ENCODE results near the gene FERMT2.
"Not testable (repeated sequence)": the region's sequence is repeated elsewhere in the genome, so short reads cannot be mapped to it uniquely, and the experiment has no call there.

The FERMT2 gene

DNA sequence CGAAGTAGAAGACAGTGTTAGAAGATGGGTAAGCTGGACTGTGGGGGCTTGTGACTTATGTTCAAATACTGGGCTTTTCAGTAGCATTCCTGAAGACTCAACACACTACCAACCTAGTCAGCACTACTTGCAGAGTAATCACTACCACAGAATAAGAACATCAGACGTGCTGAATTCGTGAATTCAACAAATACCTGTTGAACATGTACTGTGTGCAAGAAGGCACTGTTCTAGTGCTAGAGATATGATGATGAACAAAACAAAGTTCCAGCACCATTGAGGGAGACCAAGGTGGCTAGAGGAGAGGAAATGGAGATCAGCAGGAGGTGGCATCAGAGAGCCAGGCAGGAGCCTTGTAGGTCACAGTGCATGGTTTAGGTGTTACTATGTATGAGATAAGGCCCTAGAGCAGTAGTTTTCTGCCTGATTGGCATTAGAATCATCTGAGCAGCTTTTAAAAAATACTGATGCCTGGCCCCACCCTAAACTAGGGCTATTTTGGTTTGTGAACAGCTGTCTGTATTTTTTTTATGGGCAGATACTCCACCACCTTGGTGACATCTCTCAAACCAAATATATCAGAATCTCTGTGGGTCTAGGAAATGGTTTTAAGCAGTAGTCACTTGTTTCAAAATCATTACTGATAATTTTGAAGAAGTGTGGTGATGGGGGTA, 26.8 kb downstream of the FERMT2 start:
- Mint-ChIP-seq H3K4me3 (no peak overlapping the region), H3K9me3 (no peaks in the 10 kb centered on the region), H3K27me3 (ENCODE audit: low read depth) (peaks cover 5% of the 10 kb centered on the region), H3K4me1 (ENCODE audit: low read depth) (peaks cover 8% of the 10 kb centered on the region), H3K36me3 (ENCODE audit: low read depth) (no peaks in the 10 kb centered on the region), H3K27ac (no peak overlapping the region)

- Mint-ChIP-seq H3K27ac (no peak overlapping the region), H3K4me1 (ENCODE audit: low read depth) (peaks cover 16% of the 10 kb centered on the region), H3K4me3 (no peak overlapping the region), H3K9me3 (no peaks in the 10 kb centered on the region), H3K27me3 (ENCODE audit: low read depth) (no peaks in the 10 kb centered on the region), H3K36me3 (ENCODE audit: low read depth) (no peaks in the 10 kb centered on the region)
These were observed 28.2 kb downstream of the FERMT2 start for GRCh38 chr14:52922656-52923055.

- H3K4me3 Mint-ChIP-seq, result no peak overlapping the region
- peaks cover 19% of the 10 kb centered on the region for H3K4me1 Mint-ChIP-seq (ENCODE audit: low read depth)
- no peak overlapping the region for H3K27ac Mint-ChIP-seq
- no peaks in the 10 kb centered on the region for H3K9me3 Mint-ChIP-seq
- no peaks in the 10 kb centered on the region for H3K27me3 Mint-ChIP-seq (ENCODE audit: low read depth)
- no peaks in the 10 kb centered on the region for H3K36me3 Mint-ChIP-seq (ENCODE audit: low read depth)
These were observed 28.8 kb downstream of the FERMT2 start for GRCh38 chr14:52922059-52922458.

GRCh38 chr14:52920411-52920810, 30.4 kb downstream of the FERMT2 start:
- H3K9me3 Mint-ChIP-seq; H3K4me3 Mint-ChIP-seq; H3K27me3 Mint-ChIP-seq (ENCODE audit: low read depth); H3K27ac Mint-ChIP-seq; H3K36me3 Mint-ChIP-seq (ENCODE audit: low read depth): not testable (repeated sequence)
- H3K4me1 Mint-ChIP-seq (ENCODE audit: low read depth), result peaks cover 20% of the 10 kb centered on the region

- H3K36me3 Mint-ChIP-seq (ENCODE audit: low read depth), result no peaks in the 10 kb centered on the region
- no peaks in the 10 kb centered on the region for H3K9me3 Mint-ChIP-seq
- H3K4me1 Mint-ChIP-seq (ENCODE audit: low read depth), result peaks cover 20% of the 10 kb centered on the region
- no peak overlapping the region for H3K4me3 Mint-ChIP-seq
- H3K27me3 Mint-ChIP-seq (ENCODE audit: low read depth), result no peaks in the 10 kb centered on the region
- no peak overlapping the region for H3K27ac Mint-ChIP-seq
These were observed 30.9 kb downstream of the FERMT2 start for GRCh38 chr14:52919971-52920370.

DNA sequence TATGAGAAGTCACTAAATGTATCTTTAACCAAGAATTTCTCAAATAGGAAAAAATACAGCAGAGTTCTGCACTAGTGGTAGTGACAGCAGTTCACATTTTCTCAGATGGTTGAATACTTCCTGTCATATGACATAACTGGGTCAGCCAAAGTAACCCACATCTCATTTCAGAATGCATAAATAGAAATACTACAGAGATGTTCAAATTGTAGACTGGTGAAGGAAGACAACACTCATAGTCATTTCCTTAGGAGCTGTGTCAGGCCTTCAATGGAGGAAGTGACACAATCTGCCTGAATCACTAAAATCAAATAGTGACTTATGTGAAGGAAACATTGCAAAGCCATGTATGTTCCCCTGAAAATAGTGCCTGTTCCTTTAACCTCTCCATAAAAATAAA, 32.4 kb downstream of the FERMT2 start:
- H3K36me3 Mint-ChIP-seq (ENCODE audit: low read depth), result no peaks in the 10 kb centered on the region
- H3K27me3 Mint-ChIP-seq (ENCODE audit: low read depth), result no peaks in the 10 kb centered on the region
- peak overlapping the region; percentile 74 for H3K27ac Mint-ChIP-seq
- H3K4me3 Mint-ChIP-seq, result no peak overlapping the region
- H3K4me1 Mint-ChIP-seq (ENCODE audit: low read depth), result peaks cover 18% of the 10 kb centered on the region
- H3K9me3 Mint-ChIP-seq, result no peaks in the 10 kb centered on the region

- H3K4me3 Mint-ChIP-seq, result peak overlapping the region; percentile 28
- no peaks in the 10 kb centered on the region for H3K27me3 Mint-ChIP-seq (ENCODE audit: low read depth)
- peak overlapping the region; percentile 70 for H3K27ac Mint-ChIP-seq
- H3K36me3 Mint-ChIP-seq (ENCODE audit: low read depth), result no peaks in the 10 kb centered on the region
- peaks cover 18% of the 10 kb centered on the region for H3K4me1 Mint-ChIP-seq (ENCODE audit: low read depth)
- no peaks in the 10 kb centered on the region for H3K9me3 Mint-ChIP-seq
These were observed 33.1 kb downstream of the FERMT2 start for GRCh38 chr14:52917735-52918134.

DNA sequence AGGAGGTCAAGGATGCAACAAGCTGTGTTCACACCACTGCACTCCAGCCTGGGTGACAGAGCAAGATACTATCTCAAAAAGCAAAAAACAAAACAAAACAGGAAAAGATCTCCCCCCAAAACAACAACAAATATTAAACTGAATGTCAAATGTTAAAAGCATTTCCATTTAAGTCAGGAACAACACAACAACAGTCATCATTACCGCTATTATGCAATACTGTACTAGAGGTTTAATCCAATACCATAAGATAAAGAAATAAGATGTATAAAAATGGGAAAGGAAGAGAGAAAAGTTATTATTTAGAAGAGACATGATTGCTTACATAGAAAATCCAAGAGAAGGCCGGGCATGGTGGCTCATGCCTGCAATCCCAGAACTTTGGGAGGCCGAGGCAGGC, 36.6 kb downstream of the FERMT2 start:
- Mint-ChIP-seq H3K4me1 (ENCODE audit: low read depth) (peaks cover 12% of the 10 kb centered on the region), H3K9me3 (no peaks in the 10 kb centered on the region), H3K36me3 (ENCODE audit: low read depth) (no peaks in the 10 kb centered on the region), H3K27me3 (ENCODE audit: low read depth) (no peaks in the 10 kb centered on the region), H3K4me3 (no peak overlapping the region), H3K27ac (no peak overlapping the region)

GRCh38 chr14:52913271-52913670, 37.6 kb downstream of the FERMT2 start:
- no peaks in the 10 kb centered on the region for H3K9me3 Mint-ChIP-seq
- peaks cover 9% of the 10 kb centered on the region for H3K4me1 Mint-ChIP-seq (ENCODE audit: low read depth)
- no peak overlapping the region for H3K27ac Mint-ChIP-seq

GRCh38 chr14:52911904-52912303, 38.9 kb downstream of the FERMT2 start:
- Mint-ChIP-seq H3K27ac (no peak overlapping the region), H3K4me3 (no peak overlapping the region), H3K9me3 (no peaks in the 10 kb centered on the region), H3K27me3 (ENCODE audit: low read depth) (peaks cover 10% of the 10 kb centered on the region), H3K4me1 (ENCODE audit: low read depth) (no peaks in the 10 kb centered on the region), H3K36me3 (ENCODE audit: low read depth) (no peaks in the 10 kb centered on the region)

More at GRCh38 chr14:52913271-52913670, 37.6 kb downstream of the FERMT2 start:
- Mint-ChIP-seq H3K36me3 (ENCODE audit: low read depth) (no peaks in the 10 kb centered on the region), H3K27me3 (ENCODE audit: low read depth) (no peaks in the 10 kb centered on the region), H3K4me3 (no peak overlapping the region)

- Mint-ChIP-seq H3K27ac (no peak overlapping the region), H3K27me3 (ENCODE audit: low read depth) (peaks cover 20% of the 10 kb centered on the region), H3K36me3 (ENCODE audit: low read depth) (no peaks in the 10 kb centered on the region), H3K9me3 (no peaks in the 10 kb centered on the region), H3K4me1 (ENCODE audit: low read depth) (no peaks in the 10 kb centered on the region), H3K4me3 (no peak overlapping the region)
These were observed 40.3 kb downstream of the FERMT2 start for GRCh38 chr14:52910572-52910971.

DNA sequence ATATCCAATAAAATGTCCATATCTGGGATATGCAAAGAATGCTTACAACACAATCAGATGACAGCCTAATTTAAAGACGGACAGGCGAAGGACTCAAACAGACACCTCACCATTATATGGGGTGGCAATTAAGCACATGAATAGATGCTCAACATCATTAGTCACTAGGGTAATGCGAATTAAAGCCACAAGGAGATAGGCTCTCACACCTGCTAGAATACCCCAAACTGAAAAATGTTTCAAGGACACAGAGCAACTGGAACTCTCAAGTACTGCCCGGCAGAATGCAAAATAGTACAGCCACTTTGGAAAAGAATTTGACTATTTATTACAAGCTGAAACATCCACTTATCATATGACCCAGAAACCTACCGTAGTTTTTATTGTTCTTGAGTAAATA, 42.9 kb downstream of the FERMT2 start:
- no peaks in the 10 kb centered on the region for H3K36me3 Mint-ChIP-seq (ENCODE audit: low read depth)
- peaks cover 29% of the 10 kb centered on the region for H3K27me3 Mint-ChIP-seq (ENCODE audit: low read depth)
- H3K27ac Mint-ChIP-seq, result no peak overlapping the region
- no peak overlapping the region for H3K4me3 Mint-ChIP-seq
- H3K9me3 Mint-ChIP-seq, result no peaks in the 10 kb centered on the region
- H3K4me1 Mint-ChIP-seq (ENCODE audit: low read depth), result no peaks in the 10 kb centered on the region

GRCh38 chr14:52906141-52906601, 44.7 kb downstream of the FERMT2 start:
- Mint-ChIP-seq H3K4me3 (no peak overlapping the region), H3K4me1 (ENCODE audit: low read depth) (no peaks in the 10 kb centered on the region), H3K36me3 (ENCODE audit: low read depth) (no peaks in the 10 kb centered on the region), H3K9me3 (no peaks in the 10 kb centered on the region), H3K27me3 (ENCODE audit: low read depth) (peaks cover 29% of the 10 kb centered on the region), H3K27ac (no peak overlapping the region)

GRCh38 chr14:52902971-52903619, 47.8 kb downstream of the FERMT2 start:
- H3K9me3 Mint-ChIP-seq, result no peaks in the 10 kb centered on the region
- peaks cover 29% of the 10 kb centered on the region for H3K27me3 Mint-ChIP-seq (ENCODE audit: low read depth)
- no peaks in the 10 kb centered on the region for H3K36me3 Mint-ChIP-seq (ENCODE audit: low read depth)
- no peak overlapping the region for H3K27ac Mint-ChIP-seq
- H3K4me3 Mint-ChIP-seq, result no peak overlapping the region
- H3K4me1 Mint-ChIP-seq (ENCODE audit: low read depth), result no peaks in the 10 kb centered on the region

DNA sequence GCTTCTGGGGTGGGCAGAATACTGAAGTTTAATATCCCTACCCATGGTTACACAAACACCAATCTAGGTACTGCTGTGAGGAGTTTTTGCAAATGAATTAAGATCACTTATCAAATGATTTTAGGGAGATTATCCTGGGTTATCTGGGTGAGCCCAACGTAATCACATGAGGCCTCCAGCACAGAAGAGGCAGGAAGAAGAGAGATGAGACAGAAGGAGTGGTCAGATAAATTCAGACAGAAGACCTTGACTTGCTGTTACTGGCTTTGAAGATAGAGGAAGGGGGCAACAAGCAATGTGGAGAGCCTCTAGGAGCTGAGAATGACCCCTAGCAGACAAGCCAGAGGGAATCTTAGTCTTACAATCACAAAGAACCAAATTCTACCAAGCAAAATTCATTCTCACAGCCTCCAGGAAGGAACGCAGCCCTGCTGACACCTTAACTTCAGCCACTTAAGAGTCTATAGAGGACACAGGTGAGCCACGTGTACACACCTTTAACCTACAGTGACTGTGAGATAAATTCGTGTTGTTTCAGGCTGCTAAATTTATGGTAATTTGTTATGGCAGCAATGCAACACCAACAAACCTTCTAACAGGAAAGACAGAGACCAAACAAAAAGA, 49.4 kb downstream of the FERMT2 start:
- Mint-ChIP-seq H3K4me3 (no peak overlapping the region), H3K4me1 (ENCODE audit: low read depth) (no peaks in the 10 kb centered on the region), H3K9me3 (no peaks in the 10 kb centered on the region), H3K27ac (no peak overlapping the region), H3K27me3 (ENCODE audit: low read depth) (peaks cover 16% of the 10 kb centered on the region), H3K36me3 (ENCODE audit: low read depth) (no peaks in the 10 kb centered on the region)
